DMS53 (cell line): ENCODE measurements around the gene FRMD4A.
"Not testable (repeated sequence)": the region's sequence is repeated elsewhere in the genome, so short reads cannot be mapped to it uniquely, and the experiment has no call there.

Source experiments
- DNase-seq: peaks from one replicate; lab custom pipeline; 2025; lab: John Stamatoyannopoulos, UW

Gene FRMD4A

GRCh38 chr10:13883636-13884444, 446.9 kb downstream of the FRMD4A start:
- DNase-seq, result no peak

- DNase-seq, result peak; percentile 19
These were observed 448.5 kb downstream of the FRMD4A start for GRCh38 chr10:13882119-13882711.

GRCh38 chr10:13880760-13881159, 450.0 kb downstream of the FRMD4A start:
- no peak for DNase-seq

- DNase-seq, result no peak
These were observed 453.4 kb downstream of the FRMD4A start for GRCh38 chr10:13877154-13877909.

GRCh38 chr10:13873196-13873595, 457.5 kb downstream of the FRMD4A start:
- no peak for DNase-seq

GRCh38 chr10:13872411-13872810, 458.3 kb downstream of the FRMD4A start:
- no peak for DNase-seq

- DNase-seq, result no peak
These were observed 458.9 kb downstream of the FRMD4A start for GRCh38 chr10:13871776-13872175.

GRCh38 chr10:13871011-13871410, 459.7 kb downstream of the FRMD4A start:
- no peak for DNase-seq

GRCh38 chr10:13869295-13869664, 461.4 kb downstream of the FRMD4A start:
- DNase-seq, result no peak

GRCh38 chr10:13868528-13869294, 462.0 kb downstream of the FRMD4A start:
- DNase-seq, result no peak

GRCh38 chr10:13867822-13868221, 462.9 kb downstream of the FRMD4A start:
- DNase-seq, result no peak

GRCh38 chr10:13865758-13866491, 464.8 kb downstream of the FRMD4A start:
- no peak for DNase-seq

GRCh38 chr10:13865220-13865619, 465.5 kb downstream of the FRMD4A start:
- not testable (repeated sequence) for DNase-seq

- no peak for DNase-seq
These were observed 468.0 kb downstream of the FRMD4A start for GRCh38 chr10:13862546-13863233.

GRCh38 chr10:13860886-13861285, 469.8 kb downstream of the FRMD4A start:
- DNase-seq, result no peak

GRCh38 chr10:13859979-13860654, 470.6 kb downstream of the FRMD4A start:
- no peak for DNase-seq

- DNase-seq, result no peak
These were observed 472.0 kb downstream of the FRMD4A start for GRCh38 chr10:13858709-13859108.

GRCh38 chr10:13857451-13857850, 473.3 kb downstream of the FRMD4A start:
- DNase-seq, result no peak

- no peak for DNase-seq
These were observed 476.9 kb downstream of the FRMD4A start for GRCh38 chr10:13853854-13854253.

GRCh38 chr10:13852872-13853271, 477.9 kb downstream of the FRMD4A start:
- DNase-seq, result no peak
